ENCODE results near the gene PRR23E.

DNA sequence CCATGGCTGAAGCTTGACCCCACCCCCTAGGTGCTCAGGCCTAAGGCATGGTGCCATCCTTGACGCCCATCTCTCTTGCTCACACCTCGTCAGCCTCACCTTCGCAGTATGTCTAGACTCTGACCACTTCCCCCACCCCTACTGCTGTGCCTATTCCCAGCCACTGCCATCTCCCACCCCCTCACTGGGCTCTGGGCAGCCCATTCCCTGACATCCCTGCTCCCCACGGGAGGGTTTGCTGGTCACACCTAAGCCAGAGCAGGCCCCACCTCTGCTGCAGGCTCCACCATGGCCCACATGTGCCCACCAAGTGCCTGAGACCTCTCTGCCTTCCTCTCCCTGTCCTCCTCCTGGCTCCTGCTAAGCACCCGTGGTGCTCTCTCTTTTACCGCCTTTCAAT is 47.7 kb upstream of the PRR23E start:
- TF ChIP-seq BHLHE40 (IDR thresholded peaks at IDR 0.05; ENCODE audit: borderline replicate concordance in 1 of 2, low read depth in 2 of 2, low read length in 1 of 2) = no peak
- TF ChIP-seq RBBP5 (conservative IDR thresholded peaks at IDR 0.05) = no peak
- TF ChIP-seq, protein P1, sequence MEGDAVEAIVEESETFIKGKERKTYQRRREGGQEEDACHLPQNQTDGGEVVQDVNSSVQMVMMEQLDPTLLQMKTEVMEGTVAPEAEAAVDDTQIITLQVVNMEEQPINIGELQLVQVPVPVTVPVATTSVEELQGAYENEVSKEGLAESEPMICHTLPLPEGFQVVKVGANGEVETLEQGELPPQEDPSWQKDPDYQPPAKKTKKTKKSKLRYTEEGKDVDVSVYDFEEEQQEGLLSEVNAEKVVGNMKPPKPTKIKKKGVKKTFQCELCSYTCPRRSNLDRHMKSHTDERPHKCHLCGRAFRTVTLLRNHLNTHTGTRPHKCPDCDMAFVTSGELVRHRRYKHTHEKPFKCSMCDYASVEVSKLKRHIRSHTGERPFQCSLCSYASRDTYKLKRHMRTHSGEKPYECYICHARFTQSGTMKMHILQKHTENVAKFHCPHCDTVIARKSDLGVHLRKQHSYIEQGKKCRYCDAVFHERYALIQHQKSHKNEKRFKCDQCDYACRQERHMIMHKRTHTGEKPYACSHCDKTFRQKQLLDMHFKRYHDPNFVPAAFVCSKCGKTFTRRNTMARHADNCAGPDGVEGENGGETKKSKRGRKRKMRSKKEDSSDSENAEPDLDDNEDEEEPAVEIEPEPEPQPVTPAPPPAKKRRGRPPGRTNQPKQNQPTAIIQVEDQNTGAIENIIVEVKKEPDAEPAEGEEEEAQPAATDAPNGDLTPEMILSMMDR (IDR thresholded peaks at IDR 0.05 in 2 of 3, conservative IDR thresholded peaks at IDR 0.05 in 1 of 3; ENCODE audit: control insufficient read depth in 2 of 3, extremely low read depth in 1 of 3, insufficient read depth in 1 of 3, low read depth in 3 of 3, low read length in 3 of 3) = no peak
- no peak for TF ChIP-seq SIX5 (IDR thresholded peaks at IDR 0.05; ENCODE audit: low read depth, low read length, severe bottlenecking)
- no peak for TF ChIP-seq POLR2A (IDR thresholded peaks at IDR 0.05; ENCODE audit: low read depth, low read length)
- no peak for TF ChIP-seq RAD21 (IDR thresholded peaks at IDR 0.05; ENCODE audit: insufficient read depth, low read depth, low read length)
- TF ChIP-seq CREB1 (IDR thresholded peaks at IDR 0.05; ENCODE audit: low read depth) = no peak
- TF ChIP-seq YY1 (IDR thresholded peaks at IDR 0.05; ENCODE audit: low read depth, low read length) = no peak
